Panc1 (cell line): ENCODE measurements around the gene TMEM161B. TPM values are rescaled to one million over a fixed set of nuclear protein-coding genes. Genes with fewer than 3 reads are reported as not detected.

Experiments used
- ATAC-seq: fragments of 200-7000 bp; cut with Tn5 transposase; 2 replicates; pipeline ENCODE4 v1.9.1; 2020; ENCODE audit warnings: mild to moderate bottlenecking, moderate library complexity
- BruUV-seq: library from RNA; stranded (reverse); fragments of 400-500 nt; replicated peaks from 2 replicates; lab custom pipeline; 2021; lab: Mats Ljungman, UMichigan
- CTCF ChIA-PET: fragments of 300-600 bp; sonication (Branson Sonifier 250); formaldehyde crosslinking; loops from one replicate; lab custom pipeline; 2022; ENCODE audit warnings: antibody characterized with exemption; lab: Charles Lee
- POLR2A ChIA-PET: fragments of 300-600 bp; sonication (Branson Sonifier 250); formaldehyde crosslinking; loops from one replicate; lab custom pipeline; 2022; ENCODE audit warnings: antibody characterized with exemption; lab: Charles Lee
- DNase-seq: peaks from one replicate; pipeline ENCODE4 v3.0.0-alpha.2; 2010; ENCODE audit warnings: low read depth, low spot score
- H3K27ac ChIP-seq: 2 replicates; pipeline ENCODE4 v1.5.1; 2011; ENCODE audit warnings: mild to moderate bottlenecking, low read length, inconsistent platforms
- H3K27me3 ChIP-seq: fragments of 200-500 bp; sonication (Bioruptor generic); 2 replicates; pipeline ENCODE4 v1.6.0; 2014; ENCODE audit warnings: low read length, inconsistent platforms; ENCODE audit not compliant: control insufficient read depth, insufficient read depth
- H3K36me3 ChIP-seq: fragments of 200-500 bp; sonication (Bioruptor generic); 2 replicates; pipeline ENCODE4 v1.5.1; 2014; ENCODE audit warnings: inconsistent platforms, mild to moderate bottlenecking, low read length, moderate library complexity; ENCODE audit not compliant: control insufficient read depth, insufficient read depth
- H3K4me1 ChIP-seq: 2 replicates; pipeline ENCODE4 v1.5.1; 2011; ENCODE audit warnings: inconsistent platforms, mild to moderate bottlenecking, low read length, moderate library complexity; ENCODE audit not compliant: control insufficient read depth, insufficient read depth
- H3K4me3 ChIP-seq, 2 experiments: 2 replicates each; pipeline ENCODE4 v1.5.1; 2011 to 2012; ENCODE audit warnings: low read depth in 2 of 2, low read length in 2 of 2, mild to moderate bottlenecking in 2 of 2, inconsistent platforms in 1 of 2, moderate library complexity in 1 of 2
- H3K9me3 ChIP-seq: fragments of 200-500 bp; sonication (Bioruptor generic); 2 replicates; pipeline ENCODE4 v1.5.1; 2014; ENCODE audit warnings: low read depth, mild to moderate bottlenecking, inconsistent platforms, low read length, moderate library complexity; ENCODE audit not compliant: control insufficient read depth, insufficient read depth
- CTCF ChIP-seq: fragments of 450-650 bp; IDR thresholded peaks from 2 replicates; pipeline ENCODE4 v1.5.1; 2017; ENCODE audit warnings: mild to moderate bottlenecking
- POLR2AphosphoS5 ChIP-seq: IDR thresholded peaks from 2 replicates; pipeline ENCODE4 v1.6.1; 2012; ENCODE audit warnings: mild to moderate bottlenecking, low read depth, low read length, moderate library complexity
- REST ChIP-seq, 2 experiments: IDR thresholded peaks; 2 replicates each; pipeline ENCODE4 v1.6.1; 2011 to 2012; ENCODE audit warnings: low read depth in 2 of 2, control low read depth in 1 of 2, low read length in 1 of 2, mild to moderate bottlenecking in 1 of 2, moderate library complexity in 1 of 2; ENCODE audit not compliant: insufficient read depth in 1 of 2
- SIN3A ChIP-seq: IDR thresholded peaks from 2 replicates; pipeline ENCODE4 v1.6.1; 2012; ENCODE audit warnings: low read depth, mild to moderate bottlenecking, low read length, moderate library complexity, borderline replicate concordance; ENCODE audit not compliant: insufficient read depth
- TCF7L2 ChIP-seq: IDR thresholded peaks from 2 replicates; pipeline ENCODE4 v1.6.1; 2011; ENCODE audit warnings: mild to moderate bottlenecking, low read depth, low read length, inconsistent platforms
- in situ Hi-C: cut with HindIII; loops from 2 replicates; pipeline ENCODE4 v1.10.0; 2016; ENCODE audit warnings: low sequenced_read_pairs, low pct_unique_long_range_greater_than_20kb
- intact Hi-C: fragments of 100-400 bp; cut with micrococcal nuclease; formaldehyde crosslinking; loops from one replicate; pipeline ENCODE4 v1.10.0; 2022; ENCODE audit not compliant: unreplicated experiment
- total RNA-seq: library from RNA; stranded (reverse); gene quantifications from one replicate; pipeline ENCODE4 v1.2.1, GENCODE V29; 2021; ENCODE audit not compliant: unreplicated experiment

The TMEM161B gene
- total RNA-seq, 1 experiment from 2014 or later: 16.3 TPM

- TF ChIP-seq TCF7L2 (no peak), REST (IDR thresholded peaks at IDR 0.05; ENCODE audit: insufficient read depth in 1 of 2, low read depth in 2 of 2, low read length in 1 of 2) (no peak), POLR2AphosphoS5 (no peak), SIN3A (no peak), CTCF (no peak)
- DNase-seq: no peak
- peaks cover 13% of the 10 kb centered on the region for H3K4me1 ChIP-seq
- no TSS peak for BruUV-seq
- no peak overlapping the region for H3K27ac ChIP-seq
- CTCF ChIA-PET: no interaction called here
- POLR2A ChIA-PET: no interaction called here
- no peak for ATAC-seq
- in situ Hi-C loops (no loop called here), intact Hi-C loops (loop anchor here (10.0 kb wide), 1 partner anchor 361 kb away; no protein-coding TSS in a partner anchor)
- peaks cover 7% of the 10 kb centered on the region for H3K27me3 ChIP-seq
- no peak overlapping the region for H3K4me3 ChIP-seq
- H3K36me3 ChIP-seq: no peaks in the 10 kb centered on the region
- H3K9me3 ChIP-seq: no peaks in the 10 kb centered on the region
Measured at GRCh38 chr5:88145611-88146467, 122.8 kb downstream of the TMEM161B start.

GRCh38 chr5:88145221-88145610, 123.4 kb downstream of the TMEM161B start:
- H3K36me3 ChIP-seq: no peaks in the 10 kb centered on the region
- in situ Hi-C loops: no loop called here
- ChIA-PET CTCF (no interaction called here), POLR2A (no interaction called here)
- DNase-seq: no peak
- no peak overlapping the region for H3K27ac ChIP-seq
- no TSS peak for BruUV-seq
- ATAC-seq: no peak
- H3K27me3 ChIP-seq: peaks cover 11% of the 10 kb centered on the region
- TF ChIP-seq CTCF (no peak), REST (IDR thresholded peaks at IDR 0.05; ENCODE audit: insufficient read depth in 1 of 2, low read depth in 2 of 2, low read length in 1 of 2) (no peak), POLR2AphosphoS5 (no peak), SIN3A (no peak), TCF7L2 (no peak)
- intact Hi-C loops: loop anchor here (10.0 kb wide), 1 partner anchor 360 kb away; no protein-coding TSS in a partner anchor
- no peak overlapping the region for H3K4me3 ChIP-seq
- H3K9me3 ChIP-seq: no peaks in the 10 kb centered on the region
- H3K4me1 ChIP-seq: peaks cover 19% of the 10 kb centered on the region
